HepG2 (cell line): Measurements from ENCODE around the gene GHRH. TPM values are rescaled to one million over a fixed set of nuclear protein-coding genes. Genes with fewer than 3 reads are reported as not detected.

Experiments used
- ATF7-NPFF ChIP-seq: sonication (generic); formaldehyde crosslinking; IDR thresholded peaks from 2 replicates; pipeline ENCODE4 v1.8.1; 2023; ENCODE audit warnings: mild to moderate bottlenecking, low read depth, missing genetic modification reagents, moderate library complexity
- KLF6 ChIP-seq: IDR thresholded peaks from 2 replicates; pipeline ENCODE4 v1.8.0; 2016; ENCODE audit warnings: missing biosample characterization, missing genetic modification reagents
- MTA1 ChIP-seq: sonication (generic); formaldehyde crosslinking; IDR thresholded peaks from 2 replicates; pipeline ENCODE4 v1.4.0; 2020; ENCODE audit warnings: missing genetic modification reagents, mild to moderate bottlenecking, borderline replicate concordance
- RARA ChIP-seq: IDR thresholded peaks from 2 replicates; pipeline ENCODE4 v1.6.1; 2016; ENCODE audit warnings: missing genetic modification reagents, missing compliant biosample characterization
- TBL1XR1 ChIP-seq: fragments of 150-350 bp; IDR thresholded peaks from 2 replicates; pipeline ENCODE4 v1.6.1; 2014; ENCODE audit warnings: borderline replicate concordance, low read length; ENCODE audit not compliant: partially characterized antibody
- TOE1 ChIP-seq: sonication (generic); formaldehyde crosslinking; IDR thresholded peaks from 2 replicates; pipeline ENCODE4 v1.4.0; 2020; ENCODE audit warnings: mild to moderate bottlenecking, missing genetic modification reagents
- TRIM22 ChIP-seq: fragments of 450-650 bp; IDR thresholded peaks from 2 replicates; pipeline ENCODE4 v1.6.1; 2017
- YEATS2 ChIP-seq: sonication (generic); formaldehyde crosslinking; IDR thresholded peaks from 2 replicates; pipeline ENCODE4 v1.4.0; 2020; ENCODE audit warnings: missing genetic modification reagents, borderline replicate concordance
- ZFP91 ChIP-seq: sonication (generic); formaldehyde crosslinking; IDR thresholded peaks from 2 replicates; pipeline ENCODE4 v1.9.0; 2022; ENCODE audit warnings: missing genetic modification reagents, mild to moderate bottlenecking, borderline replicate concordance
- ZNF331 ChIP-seq: sonication (generic); formaldehyde crosslinking; IDR thresholded peaks from 2 replicates; pipeline ENCODE4 v1.4.0; 2020; ENCODE audit warnings: missing genetic modification reagents
- ZNF407 ChIP-seq: sonication (generic); formaldehyde crosslinking; IDR thresholded peaks from one replicate; pipeline ENCODE4 v1.5.1; 2020; ENCODE audit warnings: mild to moderate bottlenecking, missing genetic modification reagents; ENCODE audit errors: not compliant biosample characterization
- ZNF75D ChIP-seq: sonication (generic); formaldehyde crosslinking; IDR thresholded peaks from 2 replicates; pipeline ENCODE4 v1.8.1; 2023; ENCODE audit warnings: missing genetic modification reagents, mild to moderate bottlenecking, borderline replicate concordance
- ZNF839 ChIP-seq: sonication (generic); formaldehyde crosslinking; IDR thresholded peaks from 2 replicates; pipeline ENCODE4 v1.4.0; 2020; ENCODE audit warnings: missing genetic modification reagents, mild to moderate bottlenecking, borderline replicate concordance
- ZSCAN29 ChIP-seq: sonication (generic); formaldehyde crosslinking; conservative IDR thresholded peaks from 2 replicates; pipeline ENCODE4 v1.4.0; 2020; ENCODE audit warnings: mild to moderate bottlenecking, missing genetic modification reagents
- polyA plus RNA-seq, 8 experiments: library from polyadenylated mRNA; depleted of rRNA in 3 of 8; stranded (reverse) in 7 of 8; unstranded in 1 of 8; fragments of >200 nt; fragmentation: Illumina TruSeq in 4 of 8; extraction: Trizol in 4 of 8; gene quantifications; 2 replicates each; pipeline versions ENCODE4 v1.2.1 to v1.2.3, GENCODE V29; 2011 to 2016; ENCODE audit warnings: low read depth in 4 of 8, missing spikeins in 1 of 8, mixed read lengths in 1 of 8; ENCODE audit not compliant: insufficient read depth in 1 of 8
- total RNA-seq, 5 experiments: library from RNA; depleted of rRNA; stranded (reverse); fragments of >200 nt; fragmentation: Illumina TruSeq; extraction: Trizol; gene quantifications; 2 replicates each; pipeline ENCODE4 v1.2.3, GENCODE V29; 2016; ENCODE audit warnings: low read depth in 1 of 5
- TF ChIP-seq, protein P1 (sequence below): sonication (generic); formaldehyde crosslinking; IDR thresholded peaks from 2 replicates; pipeline ENCODE4 v1.4.0; 2020; ENCODE audit warnings: missing genetic modification reagents, borderline replicate concordance

GHRH gene
- total and polyA plus RNA-seq, 2 of the 13 experiments (the other 11 are each of a cell fraction or from before 2014, with no cell fraction given): not detected

GRCh38 chr20:37283530-37284195, 22.0 kb upstream of the GHRH start (continued):
- TF ChIP-seq ZNF407 (CRISPR knock-in tag): peak; percentile 58
- no peak for TF ChIP-seq TBL1XR1
- TF ChIP-seq YEATS2 (CRISPR knock-in tag): peak; percentile 42; the same call in 1 of the 2 replicates
- TF ChIP-seq ATF7-NPFF (CRISPR knock-in tag): 0 out of 2 replicates have a peak, but pooled peaks have one; percentile 28
- TF ChIP-seq TOE1 (CRISPR knock-in tag): no peak
- no peak for TF ChIP-seq ZSCAN29
- TF ChIP-seq KLF6 (CRISPR knock-in tag): no peak
- TF ChIP-seq ZFP91: no peak
- TF ChIP-seq, protein P1, sequence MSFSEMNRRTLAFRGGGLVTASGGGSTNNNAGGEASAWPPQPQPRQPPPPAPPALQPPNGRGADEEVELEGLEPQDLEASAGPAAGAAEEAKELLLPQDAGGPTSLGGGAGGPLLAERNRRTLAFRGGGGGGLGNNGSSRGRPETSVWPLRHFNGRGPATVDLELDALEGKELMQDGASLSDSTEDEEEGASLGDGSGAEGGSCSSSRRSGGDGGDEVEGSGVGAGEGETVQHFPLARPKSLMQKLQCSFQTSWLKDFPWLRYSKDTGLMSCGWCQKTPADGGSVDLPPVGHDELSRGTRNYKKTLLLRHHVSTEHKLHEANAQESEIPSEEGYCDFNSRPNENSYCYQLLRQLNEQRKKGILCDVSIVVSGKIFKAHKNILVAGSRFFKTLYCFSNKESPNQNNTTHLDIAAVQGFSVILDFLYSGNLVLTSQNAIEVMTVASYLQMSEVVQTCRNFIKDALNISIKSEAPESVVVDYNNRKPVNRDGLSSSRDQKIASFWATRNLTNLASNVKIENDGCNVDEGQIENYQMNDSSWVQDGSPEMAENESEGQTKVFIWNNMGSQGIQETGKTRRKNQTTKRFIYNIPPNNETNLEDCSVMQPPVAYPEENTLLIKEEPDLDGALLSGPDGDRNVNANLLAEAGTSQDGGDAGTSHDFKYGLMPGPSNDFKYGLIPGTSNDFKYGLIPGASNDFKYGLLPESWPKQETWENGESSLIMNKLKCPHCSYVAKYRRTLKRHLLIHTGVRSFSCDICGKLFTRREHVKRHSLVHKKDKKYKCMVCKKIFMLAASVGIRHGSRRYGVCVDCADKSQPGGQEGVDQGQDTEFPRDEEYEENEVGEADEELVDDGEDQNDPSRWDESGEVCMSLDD (CRISPR knock-in tag): no peak
- no peak for TF ChIP-seq ZNF839
- TF ChIP-seq ZNF75D: no peak
- peak; percentile 27; the same call in 1 of the 2 replicates for TF ChIP-seq RARA (CRISPR knock-in tag)
- no peak for TF ChIP-seq TRIM22
- peak; percentile 92 for TF ChIP-seq MTA1 (CRISPR knock-in tag)
- no peak for TF ChIP-seq ZNF331 (CRISPR knock-in tag)
